H7 (cell line): ENCODE data around the gene RGS19. TPM values are rescaled to one million over a fixed set of nuclear protein-coding genes. Genes with fewer than 3 reads are reported as not detected.

ENCODE experiments used
- DNase-seq: peaks from one replicate; pipeline ENCODE4 v3.0.0; 2012
- H3K27me3 ChIP-seq: 2 replicates; pipeline ENCODE4 v1.6.0; 2011; ENCODE audit warnings: mild to moderate bottlenecking, low read length; ENCODE audit not compliant: control insufficient read depth, insufficient read depth
- H3K36me3 ChIP-seq: replicated peaks from 2 replicates; pipeline ENCODE4 v1.5.1; 2011; ENCODE audit warnings: low read length; ENCODE audit not compliant: control insufficient read depth, insufficient read depth
- H3K4me3 ChIP-seq: 2 replicates; pipeline ENCODE4 v1.5.1; 2011; ENCODE audit warnings: low read depth, mild to moderate bottlenecking, control low read depth, low read length, moderate library complexity; ENCODE audit not compliant: insufficient read depth
- total RNA-seq: library from RNA; depleted of rRNA; stranded (reverse); fragments of >200 nt; shearing (Covaris generic); gene quantifications from 2 replicates; pipeline ENCODE4 v1.2.3, GENCODE V29; 2014

Gene RGS19
- total RNA-seq, 1 experiment from 2014 or later: 24.3 TPM

- peak; percentile 90 for DNase-seq
- Histone ChIP-seq H3K4me3 (peak overlapping the region; percentile 56), H3K36me3 (no peaks in the 10 kb centered on the region), H3K27me3 (peaks cover 19% of the 10 kb centered on the region)
Observed at GRCh38 chr20:64102647-64103354, 23.5 kb upstream of the RGS19 start.

GRCh38 chr20:64101731-64102621 lies 22.7 kb upstream of the RGS19 start:
- Histone ChIP-seq H3K27me3 (peaks cover 19% of the 10 kb centered on the region), H3K36me3 (no peaks in the 10 kb centered on the region), H3K4me3 (peak overlapping the region; percentile 56)
- peak; percentile 99 for DNase-seq

- H3K4me3 ChIP-seq: no peak overlapping the region
- peaks cover 19% of the 10 kb centered on the region for H3K27me3 ChIP-seq
- no peaks in the 10 kb centered on the region for H3K36me3 ChIP-seq
- no peak for DNase-seq
Observed at GRCh38 chr20:64100946-64101688, 21.8 kb upstream of the RGS19 start.

- Histone ChIP-seq H3K27me3 (peaks cover 19% of the 10 kb centered on the region), H3K36me3 (no peaks in the 10 kb centered on the region), H3K4me3 (no peak overlapping the region)
- no peak for DNase-seq
Observed at GRCh38 chr20:64100566-64100888, 21.2 kb upstream of the RGS19 start.

- DNase-seq: no peak
- Histone ChIP-seq H3K36me3 (no peaks in the 10 kb centered on the region), H3K4me3 (no peak overlapping the region), H3K27me3 (peaks cover 19% of the 10 kb centered on the region)
Observed at GRCh38 chr20:64099880-64100565, 20.7 kb upstream of the RGS19 start.

- Histone ChIP-seq H3K4me3 (no peak overlapping the region), H3K27me3 (peaks cover 19% of the 10 kb centered on the region), H3K36me3 (no peaks in the 10 kb centered on the region)
- DNase-seq: no peak
Observed at GRCh38 chr20:64099086-64099786, 19.9 kb upstream of the RGS19 start.

- DNase-seq: no peak
- Histone ChIP-seq H3K36me3 (no peaks in the 10 kb centered on the region), H3K27me3 (peaks cover 19% of the 10 kb centered on the region), H3K4me3 (no peak overlapping the region)
Observed at GRCh38 chr20:64098471-64099013, 19.2 kb upstream of the RGS19 start.

- no peak overlapping the region for H3K4me3 ChIP-seq
- no peaks in the 10 kb centered on the region for H3K36me3 ChIP-seq
- H3K27me3 ChIP-seq: peaks cover 5% of the 10 kb centered on the region; the same call in 1 of the 2 replicates
- DNase-seq: no peak
Observed at GRCh38 chr20:64096535-64096934, 17.2 kb upstream of the RGS19 start.

- Histone ChIP-seq H3K4me3 (no peak overlapping the region), H3K36me3 (no peaks in the 10 kb centered on the region), H3K27me3 (peaks cover under 1% of the 10 kb centered on the region; the same call in 1 of the 2 replicates)
- DNase-seq: no peak
Observed at GRCh38 chr20:64095927-64096326, 16.6 kb upstream of the RGS19 start.

- H3K36me3 ChIP-seq: no peaks in the 10 kb centered on the region
- H3K4me3 ChIP-seq: no peak overlapping the region
- no peaks in the 10 kb centered on the region for H3K27me3 ChIP-seq
- no peak for DNase-seq
Observed at GRCh38 chr20:64095455-64095854, 16.1 kb upstream of the RGS19 start.

- peak; percentile 83 for DNase-seq
- Histone ChIP-seq H3K36me3 (no peaks in the 10 kb centered on the region), H3K27me3 (no peaks in the 10 kb centered on the region), H3K4me3 (no peak overlapping the region)
Observed at GRCh38 chr20:64093013-64093503, 13.7 kb upstream of the RGS19 start.

- no peaks in the 10 kb centered on the region for H3K36me3 ChIP-seq
- no peaks in the 10 kb centered on the region for H3K27me3 ChIP-seq
- no peak overlapping the region for H3K4me3 ChIP-seq
- DNase-seq: no peak
Observed at GRCh38 chr20:64092258-64093012, 13.1 kb upstream of the RGS19 start.

- Histone ChIP-seq H3K36me3 (no peaks in the 10 kb centered on the region), H3K4me3 (no peak overlapping the region), H3K27me3 (no peaks in the 10 kb centered on the region)
- peak; percentile 90 for DNase-seq
Observed at GRCh38 chr20:64091770-64092169, 12.5 kb upstream of the RGS19 start.
